OCI-LY3 (cell line): ENCODE results near the gene TTLL5.
"Not testable (repeated sequence)": the region's sequence is repeated elsewhere in the genome, so short reads cannot be mapped to it uniquely, and the experiment has no call there.

Experiments used
- H2AFZ ChIP-seq: fragments of 200-600, 300-600 bp; shearing (Covaris generic); 2 replicates; pipeline ENCODE4 v1.6.0; 2014; ENCODE audit warnings: antibody characterized with exemption, low read depth, low read length
- H3K27ac ChIP-seq: fragments of 200-600, 300-600 bp; sonication (generic); 2 replicates; pipeline ENCODE4 v1.5.1; 2014; ENCODE audit warnings: mild to moderate bottlenecking, low read length, moderate library complexity, mixed read lengths
- H3K27me3 ChIP-seq: fragments of 200-600, 300-600 bp; sonication (generic); 2 replicates; pipeline ENCODE4 v1.6.1; 2014; ENCODE audit warnings: low read depth, low read length, mixed read lengths
- H3K36me3 ChIP-seq: fragments of 200-600, 300-600 bp; sonication (generic); replicated peaks from 2 replicates; pipeline ENCODE3; 2014; ENCODE audit warnings: low read depth, low read length, mixed read lengths
- H3K4me1 ChIP-seq: fragments of 300-600, 200-600 bp; sonication (generic); 2 replicates; pipeline ENCODE4 v1.6.1; 2014; ENCODE audit warnings: low read length, mixed read lengths
- H3K4me2 ChIP-seq: fragments of 200-600, 300-600 bp; sonication (generic); 2 replicates; pipeline ENCODE4 v1.6.1; 2014; ENCODE audit warnings: low read length, mixed read lengths
- H3K4me3 ChIP-seq: fragments of 300-600, 200-600 bp; sonication (generic); 2 replicates; pipeline ENCODE4 v1.5.1; 2014; ENCODE audit warnings: antibody characterized with exemption, mild to moderate bottlenecking, low read length, moderate library complexity
- H3K79me2 ChIP-seq: fragments of 300-600, 200-600 bp; shearing (Covaris generic); 2 replicates; pipeline ENCODE4 v1.6.1; 2014; ENCODE audit warnings: mild to moderate bottlenecking, low read length, mixed read lengths
- H3K9ac ChIP-seq: fragments of 300-600, 200-600 bp; shearing (Covaris generic); 2 replicates; pipeline ENCODE4 v1.6.0; 2014; ENCODE audit warnings: mild to moderate bottlenecking, low read length, moderate library complexity
- H3K9me3 ChIP-seq: fragments of 200-600, 300-600 bp; shearing (Covaris generic); 2 replicates; pipeline ENCODE4 v1.6.1; 2014; ENCODE audit warnings: low read length, mixed read lengths; ENCODE audit not compliant: insufficient read depth
- H4K20me1 ChIP-seq: fragments of 200-600, 300-600 bp; sonication (generic); 2 replicates; pipeline ENCODE4 v1.6.1; 2016; ENCODE audit warnings: low read length, mixed read lengths; ENCODE audit not compliant: insufficient read depth
- CTCF ChIP-seq: fragments of 200-600, 300-600 bp; sonication (generic); IDR thresholded peaks from 2 replicates; pipeline ENCODE4 v1.5.1; 2014; ENCODE audit warnings: antibody characterized with exemption, low read length, low read depth
- EZH2phosphoT487 ChIP-seq: fragments of 200-600 bp; shearing (Covaris generic); IDR thresholded peaks from 2 replicates; pipeline ENCODE4 v1.6.1; 2018; ENCODE audit warnings: antibody characterized with exemption, mixed run types, low read depth

The TTLL5 gene

GRCh38 chr14:75840911-75841310 is 179.9 kb downstream of the TTLL5 start:
- Histone ChIP-seq H3K4me3 (no peak overlapping the region), H3K9ac (no peak overlapping the region), H3K27ac (no peak overlapping the region), H2AFZ (no peak overlapping the region), H3K9me3 (no peaks in the 10 kb centered on the region), H3K4me1 (no peaks in the 10 kb centered on the region), H4K20me1 (no peaks in the 10 kb centered on the region), H3K36me3 (peaks cover 11% of the 10 kb centered on the region), H3K4me2 (no peak overlapping the region), H3K79me2 (no peaks in the 10 kb centered on the region), H3K27me3 (no peaks in the 10 kb centered on the region)
- no peak for TF ChIP-seq EZH2phosphoT487
- no peak for TF ChIP-seq CTCF

- H3K79me2 ChIP-seq: no peaks in the 10 kb centered on the region
- no peaks in the 10 kb centered on the region for H4K20me1 ChIP-seq
- H3K4me3 ChIP-seq: no peak overlapping the region
- H3K27me3 ChIP-seq: no peaks in the 10 kb centered on the region
- no peak overlapping the region for H3K4me2 ChIP-seq
- no peaks in the 10 kb centered on the region for H3K9me3 ChIP-seq
- TF ChIP-seq CTCF: no peak
- TF ChIP-seq EZH2phosphoT487: no peak
- no peaks in the 10 kb centered on the region for H3K4me1 ChIP-seq
- H3K27ac ChIP-seq: no peak overlapping the region
- H3K36me3 ChIP-seq: peaks cover 12% of the 10 kb centered on the region
- H3K9ac ChIP-seq: no peak overlapping the region
- H2AFZ ChIP-seq: no peak overlapping the region
Measured at GRCh38 chr14:75842551-75842950, 181.5 kb downstream of the TTLL5 start.

- no peak for TF ChIP-seq EZH2phosphoT487
- no peak for TF ChIP-seq CTCF
- Histone ChIP-seq H3K27ac (no peak overlapping the region), H3K9me3 (no peaks in the 10 kb centered on the region), H3K4me2 (no peak overlapping the region), H2AFZ (no peak overlapping the region), H3K27me3 (no peaks in the 10 kb centered on the region), H3K9ac (no peak overlapping the region), H3K36me3 (peaks cover 5% of the 10 kb centered on the region), H3K4me3 (no peak overlapping the region), H3K79me2 (no peaks in the 10 kb centered on the region), H4K20me1 (no peaks in the 10 kb centered on the region), H3K4me1 (no peaks in the 10 kb centered on the region)
Measured at GRCh38 chr14:75844486-75844885, 183.4 kb downstream of the TTLL5 start.

- H4K20me1 ChIP-seq: no peaks in the 10 kb centered on the region
- no peak overlapping the region for H3K4me2 ChIP-seq
- H3K36me3 ChIP-seq: peaks cover 5% of the 10 kb centered on the region
- no peaks in the 10 kb centered on the region for H3K4me1 ChIP-seq
- TF ChIP-seq CTCF (no peak), EZH2phosphoT487 (no peak)
- no peaks in the 10 kb centered on the region for H3K79me2 ChIP-seq
- H2AFZ ChIP-seq: no peak overlapping the region
- H3K27ac ChIP-seq: no peak overlapping the region
- H3K9ac ChIP-seq: no peak overlapping the region
- H3K9me3 ChIP-seq: no peaks in the 10 kb centered on the region
- no peaks in the 10 kb centered on the region for H3K27me3 ChIP-seq
- H3K4me3 ChIP-seq: no peak overlapping the region
Measured at GRCh38 chr14:75845136-75845804, 184.2 kb downstream of the TTLL5 start.

- not testable (repeated sequence) for H3K4me1 ChIP-seq, H3K79me2 ChIP-seq, H3K27ac ChIP-seq, H3K4me3 ChIP-seq, H3K27me3 ChIP-seq, H3K36me3 ChIP-seq, H3K9ac ChIP-seq, H4K20me1 ChIP-seq, H2AFZ ChIP-seq, H3K9me3 ChIP-seq, H3K4me2 ChIP-seq
Measured at GRCh38 chr14:75846694-75847093, 185.6 kb downstream of the TTLL5 start.
